ENCODE results near the gene TPM4.

TPM4 gene

GRCh38 chr19:16135430-16136127 lies 59.3 kb downstream of the TPM4 start:
- H3K4me3 ChIP-seq (ENCODE audit: low read length) = no peak overlapping the region
- no peak for TF ChIP-seq CTCF (conservative IDR thresholded peaks at IDR 0.05; ENCODE audit: low read length)
- DNase-seq (ENCODE audit: low read depth) = no peak

- DNase-seq (ENCODE audit: low read depth) = no peak
- TF ChIP-seq CTCF (conservative IDR thresholded peaks at IDR 0.05; ENCODE audit: low read length) = no peak
- H3K4me3 ChIP-seq (ENCODE audit: low read length) = no peak overlapping the region
Measured at GRCh38 chr19:16136185-16136999, 60.1 kb downstream of the TPM4 start.

- no peak for DNase-seq (ENCODE audit: low read depth)
- TF ChIP-seq CTCF (conservative IDR thresholded peaks at IDR 0.05; ENCODE audit: low read length) = no peak
- H3K4me3 ChIP-seq (ENCODE audit: low read length) = no peak overlapping the region
Measured at GRCh38 chr19:16139752-16140151, 63.5 kb downstream of the TPM4 start.

GRCh38 chr19:16141043-16141442 lies 64.7 kb downstream of the TPM4 start:
- DNase-seq (ENCODE audit: low read depth) = no peak
- H3K4me3 ChIP-seq (ENCODE audit: low read length) = no peak overlapping the region
- no peak for TF ChIP-seq CTCF (conservative IDR thresholded peaks at IDR 0.05; ENCODE audit: low read length)

GRCh38 chr19:16142032-16142580 lies 65.8 kb downstream of the TPM4 start:
- no peak for TF ChIP-seq CTCF (conservative IDR thresholded peaks at IDR 0.05; ENCODE audit: low read length)
- no peak for DNase-seq (ENCODE audit: low read depth)
- no peak overlapping the region for H3K4me3 ChIP-seq (ENCODE audit: low read length)

GRCh38 chr19:16143399-16144215 lies 67.3 kb downstream of the TPM4 start, which contains the start of gene HSH2D:
TSS of gene HSH2D (plus strand) at chr19:16143685. CDS start at chr19:16148751, 5,066 bp downstream.
- no peak within 1 kb of the TSS for H3K4me3 ChIP-seq (ENCODE audit: low read length)
- no peak for TF ChIP-seq CTCF (conservative IDR thresholded peaks at IDR 0.05; ENCODE audit: low read length)
- DNase-seq (ENCODE audit: low read depth) = no peak
